Skin epidermis (tissue), 12 donors: Measurements from ENCODE around the gene KCNQ1.

Source experiments
- H3K27ac ChIP-seq, 21 experiments: fragments of 200-600 bp; sonication (generic) in 11 of 21; one replicate each; pipeline ENCODE4 v1.5.0; 2020; ENCODE audit warnings: mild to moderate bottlenecking in 3 of 21, inconsistent platforms in 2 of 21, moderate library complexity in 2 of 21
- H3K4me3 ChIP-seq, 7 experiments: fragments of 200-600 bp; sonication (generic) in 2 of 7; one replicate each; pipeline ENCODE4 v1.5.0; 2020; ENCODE audit warnings: inconsistent platforms in 2 of 7, mild to moderate bottlenecking in 2 of 7, moderate library complexity in 1 of 7

Gene KCNQ1

DNA sequence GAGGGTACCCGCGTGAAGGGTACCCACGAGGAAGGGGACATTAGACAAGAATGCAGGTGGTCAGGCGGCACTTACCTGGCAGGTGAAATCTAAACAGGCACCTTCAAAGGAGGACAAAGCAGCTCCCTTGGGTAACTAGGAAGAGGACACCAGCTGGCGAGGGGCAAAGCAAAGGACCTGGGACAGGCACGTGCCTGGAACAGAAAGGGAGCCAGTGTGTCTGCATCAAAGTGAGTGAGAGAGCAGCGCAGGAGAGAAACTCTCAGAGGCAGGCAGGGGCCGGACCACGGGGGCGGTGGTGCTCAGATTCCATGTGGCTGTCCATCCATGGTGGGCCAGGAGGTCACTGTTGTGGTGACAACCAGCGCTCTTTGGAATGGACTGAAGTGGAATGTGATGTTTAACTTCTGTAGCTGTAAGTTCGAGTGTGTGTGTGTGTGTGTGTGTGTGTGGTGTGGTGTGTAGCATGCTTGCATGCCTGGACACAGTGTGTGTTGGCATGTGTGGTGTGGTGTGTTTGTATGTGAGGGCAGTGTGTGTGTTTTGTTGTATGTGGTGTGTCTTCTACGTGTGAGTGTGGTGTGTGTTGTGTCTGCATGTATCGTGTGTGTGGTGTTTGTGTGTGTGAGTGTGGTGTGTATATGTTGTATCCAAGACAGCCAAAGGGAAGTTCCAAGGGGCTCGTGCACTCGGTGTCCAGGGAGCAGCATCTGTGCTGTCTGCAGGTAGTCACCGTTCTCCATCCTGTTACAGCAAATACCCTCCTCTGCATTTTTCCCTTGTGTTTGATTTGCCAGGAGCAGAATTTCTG lies 354.3 kb downstream of the KCNQ1 start:
- no peak overlapping the region for H3K4me3 ChIP-seq
- H3K27ac ChIP-seq: no peak overlapping the region

DNA sequence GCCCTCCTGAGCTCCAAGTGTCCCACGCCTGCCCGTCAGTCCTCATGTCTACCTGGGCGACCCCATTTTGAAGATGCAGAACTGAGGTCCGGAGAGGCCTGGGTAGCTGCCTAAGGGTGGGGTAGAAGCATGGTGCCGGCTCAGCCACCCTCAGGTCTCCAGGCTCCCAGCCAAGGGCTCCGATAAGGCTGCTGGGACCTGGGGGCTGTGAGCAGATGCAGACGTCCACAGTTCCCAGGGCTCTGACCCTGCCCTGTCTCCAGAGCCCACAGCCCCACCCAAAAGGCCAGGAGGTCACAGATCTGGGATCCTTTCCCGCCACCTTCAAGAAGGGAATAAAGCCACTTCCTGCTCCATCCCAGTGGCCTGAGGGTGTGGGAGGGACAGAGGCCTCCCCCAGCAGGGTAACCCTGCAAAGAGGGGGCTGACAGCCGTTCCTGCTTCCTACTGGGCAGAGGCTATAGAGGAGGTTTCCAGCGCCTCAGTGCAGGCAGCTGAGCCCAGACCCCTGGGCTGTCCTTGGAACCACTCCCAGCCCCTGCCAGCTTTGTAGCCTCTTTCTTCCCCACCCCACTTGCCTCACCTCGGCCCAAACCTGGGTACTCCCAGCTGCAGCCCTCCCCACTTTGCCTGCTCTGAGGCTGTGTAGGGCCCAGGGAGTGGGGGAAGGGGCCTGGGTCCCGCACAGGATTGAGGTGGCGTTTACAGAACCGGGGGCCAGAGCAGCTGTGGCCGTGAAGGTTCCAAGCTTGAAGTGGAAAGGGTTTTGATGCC lies 355.3 kb downstream of the KCNQ1 start:
- H3K4me3 ChIP-seq: no peak overlapping the region
- H3K27ac ChIP-seq: no peak overlapping the region

GRCh38 chr11:2800655-2801531 lies 356.1 kb downstream of the KCNQ1 start:
- no peak overlapping the region for H3K4me3 ChIP-seq
- no peak overlapping the region for H3K27ac ChIP-seq

GRCh38 chr11:2801711-2802388 lies 357.0 kb downstream of the KCNQ1 start:
- H3K27ac ChIP-seq: no peak overlapping the region

DNA sequence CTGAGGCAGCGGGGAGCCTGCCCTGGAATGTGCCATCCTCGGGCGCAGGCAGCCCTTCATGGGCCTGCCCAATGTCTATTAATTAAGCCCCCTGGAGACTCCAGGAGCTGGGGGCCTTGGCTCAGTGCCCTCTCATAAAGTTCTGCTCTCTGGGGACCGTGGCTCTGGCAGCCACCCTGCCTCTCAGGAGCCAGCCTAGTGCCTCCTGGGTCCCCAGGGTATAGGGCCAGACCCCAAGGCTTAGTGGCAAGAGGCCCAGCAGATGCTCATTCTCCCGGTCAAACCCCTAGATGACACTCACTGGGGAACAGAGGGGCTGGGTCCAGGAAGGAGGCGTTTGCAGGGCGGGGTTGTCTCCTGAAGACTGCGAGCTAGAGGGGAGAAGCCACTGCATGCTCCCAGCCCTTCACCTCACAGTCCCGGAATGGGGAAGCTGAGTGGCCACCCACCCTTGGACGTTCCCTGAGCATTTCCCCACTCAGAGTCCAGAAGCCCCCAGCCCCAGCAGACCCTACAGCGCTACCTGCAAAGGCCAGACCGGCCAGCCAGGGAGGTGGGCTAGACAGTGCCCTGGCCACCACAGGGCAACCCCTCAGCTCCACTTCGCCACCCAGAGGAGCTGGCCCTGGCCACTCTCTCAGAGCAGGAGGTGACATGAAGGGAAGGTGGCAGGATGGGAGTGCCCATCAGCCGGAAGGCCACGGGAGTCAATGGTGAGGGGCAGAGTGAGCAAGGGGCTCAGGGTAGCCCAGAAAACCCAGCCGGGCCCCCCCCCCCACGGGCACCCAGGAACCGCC lies 357.8 kb downstream of the KCNQ1 start:
- Histone ChIP-seq H3K4me3 (no peak overlapping the region), H3K27ac (no peak overlapping the region)

More at GRCh38 chr11:2801711-2802388, 357.0 kb downstream of the KCNQ1 start:
- H3K4me3 ChIP-seq: no peak overlapping the region

DNA sequence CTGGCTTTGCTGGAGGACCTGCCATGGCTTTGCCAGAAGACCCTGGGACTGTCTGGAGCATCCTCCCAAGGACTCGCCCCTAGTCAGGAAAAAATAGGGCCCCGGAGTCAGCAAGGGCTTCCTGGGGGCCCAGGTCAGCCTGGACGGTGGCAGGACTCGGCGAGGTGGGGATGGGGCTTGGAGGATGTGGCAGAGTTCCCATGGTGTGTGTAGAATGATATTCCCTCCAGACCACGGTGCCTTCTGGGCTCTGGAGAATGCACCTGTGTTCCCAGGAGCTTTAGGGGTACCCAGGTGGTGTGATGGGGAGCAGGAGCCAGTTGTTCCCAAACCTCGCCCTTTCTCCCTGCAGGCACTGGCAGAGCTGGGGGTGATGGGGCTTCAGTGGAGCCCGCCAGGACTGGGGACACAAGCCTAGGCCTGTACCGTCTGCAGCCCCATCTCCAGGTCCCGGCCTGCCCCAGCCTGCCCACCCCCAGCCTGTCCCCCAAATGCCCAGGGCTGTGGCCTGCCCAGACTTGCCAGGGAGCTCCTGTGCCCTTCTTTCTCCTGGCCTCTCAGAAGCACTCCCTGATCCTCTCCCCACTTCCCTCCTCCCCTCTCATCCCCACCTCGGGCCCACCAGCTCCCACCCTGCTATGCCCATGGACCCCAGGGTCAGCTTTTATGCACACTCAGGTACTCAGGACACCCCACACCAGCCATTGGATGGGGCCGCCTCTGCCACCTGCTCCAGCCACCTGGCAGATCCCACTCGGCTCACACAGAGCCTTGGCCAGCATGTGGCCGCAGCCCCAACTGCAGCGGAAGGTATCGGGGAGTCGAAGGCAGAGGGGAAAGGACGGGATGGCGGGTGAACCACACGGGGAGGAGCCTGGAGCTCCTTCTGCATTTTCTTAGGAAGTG lies 358.6 kb downstream of the KCNQ1 start:
- Histone ChIP-seq H3K27ac (no peak overlapping the region), H3K4me3 (no peak overlapping the region)

DNA sequence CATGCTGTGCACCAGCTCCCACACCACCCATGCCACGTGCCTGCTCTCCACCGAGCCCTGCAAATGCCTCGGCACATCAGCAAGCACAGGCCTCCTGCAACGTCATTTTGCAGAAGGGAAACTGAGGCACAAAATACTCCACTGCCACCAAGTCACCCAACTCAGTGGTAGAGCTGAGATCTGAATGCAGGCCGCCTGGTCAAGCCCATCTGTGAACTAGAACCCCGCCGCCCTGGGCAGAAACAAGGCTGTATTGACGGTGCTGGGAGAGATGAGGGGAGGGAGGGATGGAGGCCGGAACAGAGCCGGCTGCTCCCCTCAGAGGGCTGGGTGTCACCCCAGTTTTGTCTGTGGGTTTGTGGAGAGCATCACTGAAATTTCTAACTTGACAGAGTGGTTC lies 359.4 kb downstream of the KCNQ1 start:
- no peak overlapping the region for H3K27ac ChIP-seq

GRCh38 chr11:2804701-2805387 lies 360.0 kb downstream of the KCNQ1 start:
- no peak overlapping the region for H3K27ac ChIP-seq
- no peak overlapping the region for H3K4me3 ChIP-seq

More for the DNA sequence above, 359.4 kb downstream of the KCNQ1 start:
- H3K4me3 ChIP-seq: no peak overlapping the region

- Histone ChIP-seq H3K4me3 (no peak overlapping the region), H3K27ac (no peak overlapping the region)
Observed at GRCh38 chr11:2805388-2806056, 360.7 kb downstream of the KCNQ1 start.

- H3K27ac ChIP-seq: no peak overlapping the region
- no peak overlapping the region for H3K4me3 ChIP-seq
Observed at GRCh38 chr11:2806351-2807024, 361.7 kb downstream of the KCNQ1 start.

DNA sequence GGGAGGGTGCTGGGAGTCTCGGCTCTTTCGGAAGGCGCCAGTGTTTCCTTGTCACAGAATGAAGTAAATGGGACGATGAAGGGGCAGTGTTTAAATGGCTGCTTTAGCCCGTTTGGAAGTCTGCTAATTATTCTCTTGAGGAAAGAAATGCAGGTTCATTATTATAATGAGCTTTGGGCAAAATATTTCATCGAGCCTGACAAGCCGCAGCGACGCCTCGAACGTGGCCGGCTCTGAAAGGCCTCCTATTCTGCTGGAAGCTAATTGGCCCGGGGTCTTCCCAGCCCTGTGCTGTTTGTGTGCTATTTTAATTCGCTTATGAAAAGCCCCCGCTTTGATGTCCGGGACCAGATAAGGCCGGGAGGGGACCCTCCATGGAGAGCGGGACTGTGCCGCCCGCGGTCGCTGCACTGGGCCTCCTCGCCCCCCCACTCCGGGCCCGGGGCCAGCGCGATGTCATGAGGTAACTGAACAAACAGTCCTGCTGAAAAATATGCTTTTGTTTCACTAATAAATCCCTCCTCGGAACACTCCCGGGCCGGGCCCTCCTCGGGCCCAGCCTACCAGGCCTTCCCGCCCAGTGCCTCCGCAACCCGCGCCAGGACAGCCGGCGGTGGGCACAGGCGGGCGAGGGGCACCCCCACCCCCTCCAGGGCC lies 362.3 kb downstream of the KCNQ1 start:
- H3K27ac ChIP-seq: peak overlapping the region in 1 of 21 experiments; percentile 35
- H3K4me3 ChIP-seq: no peak overlapping the region

- Histone ChIP-seq H3K4me3 (no peak overlapping the region), H3K27ac (peak overlapping the region in 1 of 21 experiments; percentile 35)
Observed at GRCh38 chr11:2807801-2808241, 363.0 kb downstream of the KCNQ1 start.

- Histone ChIP-seq H3K27ac (no peak overlapping the region), H3K4me3 (no peak overlapping the region)
Observed at GRCh38 chr11:2808850-2809846, 364.3 kb downstream of the KCNQ1 start.

DNA sequence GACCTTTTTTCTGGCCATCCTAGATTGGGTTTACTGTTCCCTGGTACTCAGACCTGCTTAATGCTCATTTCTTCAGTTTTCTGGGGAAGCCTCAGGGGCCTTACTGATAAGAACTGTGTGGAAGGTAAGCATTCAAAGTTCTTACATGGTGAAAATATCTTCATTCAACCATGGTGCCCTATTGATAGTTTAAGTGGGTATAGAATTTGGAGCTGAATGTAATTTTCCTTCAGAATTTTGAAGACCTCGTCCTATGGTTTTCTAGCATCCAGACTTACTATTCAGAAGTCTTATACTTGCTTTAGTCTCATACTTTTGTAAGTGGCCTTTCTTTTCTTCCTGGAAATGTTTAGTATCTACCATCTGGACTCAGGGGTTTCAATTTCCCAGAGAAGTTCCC lies 365.0 kb downstream of the KCNQ1 start:
- no peak overlapping the region for H3K27ac ChIP-seq

More for the DNA sequence above, 365.0 kb downstream of the KCNQ1 start:
- no peak overlapping the region for H3K4me3 ChIP-seq
